Activated CD8-positive, alpha-beta memory T cell treated with anti-CD3 and anti-CD28 coated beads for 36 hours (primary cell): Measurements from ENCODE around the gene KRTAP5-10. TPM values are rescaled to one million over a fixed set of nuclear protein-coding genes. Genes with fewer than 3 reads are reported as not detected.
"Not testable (repeated sequence)": the region's sequence is repeated elsewhere in the genome, so short reads cannot be mapped to it uniquely, and the experiment has no call there.

Experiments
- CTCF ChIA-PET: fragments of 350-600 bp; sonication (Branson Sonifier 250); formaldehyde crosslinking; loops from one replicate; lab custom pipeline; 2021; ENCODE audit warnings: antibody characterized with exemption; lab: Charles Lee
- POLR2A ChIA-PET: fragments of 350-600 bp; sonication (Branson Sonifier 250); formaldehyde crosslinking; loops from one replicate; lab custom pipeline; 2021; ENCODE audit warnings: antibody characterized with exemption; lab: Charles Lee
- total RNA-seq, 2 experiments: library from RNA; stranded (reverse); gene quantifications; one replicate each; pipeline ENCODE4 v1.2.3, GENCODE V29; 2021

Gene KRTAP5-10
- total RNA-seq, 2 experiments from 2014 or later = not detected

GRCh38 chr11:71540521-71541304, 24.6 kb upstream of the KRTAP5-10 start:
- POLR2A ChIA-PET, CTCF ChIA-PET: not testable (repeated sequence)

GRCh38 chr11:71542382-71542781, 23.0 kb upstream of the KRTAP5-10 start:
- ChIA-PET CTCF (interaction anchor here (0.8 kb wide), 1 partner anchor 10 kb away, joined by 3 read pairs; no protein-coding TSS in a partner anchor), POLR2A (interaction anchor here (0.6 kb wide), 1 partner anchor 1494 kb away, joined by 3 read pairs; no protein-coding TSS in a partner anchor)

GRCh38 chr11:71542879-71543777, 22.2 kb upstream of the KRTAP5-10 start:
- POLR2A ChIA-PET = no interaction called here
- CTCF ChIA-PET = interaction anchor here (0.8 kb wide), 1 partner anchor 11 kb away, joined by 3 read pairs; no protein-coding TSS in a partner anchor

DNA sequence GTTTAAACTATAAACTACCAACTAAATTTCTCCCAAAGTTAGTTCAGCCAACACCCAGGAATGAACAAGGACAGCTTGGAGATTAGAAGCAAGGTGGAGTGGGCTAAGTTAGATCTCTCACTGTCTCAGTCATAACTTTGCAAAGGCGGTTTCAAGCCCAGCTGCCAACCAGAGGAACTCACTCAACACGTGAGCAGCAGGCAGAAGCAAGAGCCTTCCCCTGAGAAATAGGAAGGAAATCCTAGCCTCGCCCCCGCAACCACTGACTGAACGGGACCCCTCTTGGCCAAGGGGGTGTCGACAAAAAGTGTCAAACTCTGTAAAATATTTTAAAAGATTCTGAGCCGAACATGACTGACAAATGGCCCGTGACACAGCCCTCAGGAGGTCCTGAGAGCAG, 21.5 kb upstream of the KRTAP5-10 start:
- ChIA-PET POLR2A (no interaction called here), CTCF (no interaction called here)

- ChIA-PET CTCF (no interaction called here), POLR2A (no interaction called here)
Observed at GRCh38 chr11:71544525-71545214, 20.7 kb upstream of the KRTAP5-10 start.

- ChIA-PET CTCF (no interaction called here), POLR2A (no interaction called here)
Observed at GRCh38 chr11:71545405-71545966, 19.9 kb upstream of the KRTAP5-10 start.

- ChIA-PET POLR2A (no interaction called here), CTCF (interaction anchor here (2.0 kb wide), 1 partner anchor 15 kb away, joined by 4 read pairs; no protein-coding TSS in a partner anchor)
Observed at GRCh38 chr11:71548120-71548519, 17.2 kb upstream of the KRTAP5-10 start, which contains the start of gene KRTAP5-9. TSS of gene KRTAP5-9 (plus strand) at chr11:71548420. CDS start at chr11:71548658, 238 bp downstream.

DNA sequence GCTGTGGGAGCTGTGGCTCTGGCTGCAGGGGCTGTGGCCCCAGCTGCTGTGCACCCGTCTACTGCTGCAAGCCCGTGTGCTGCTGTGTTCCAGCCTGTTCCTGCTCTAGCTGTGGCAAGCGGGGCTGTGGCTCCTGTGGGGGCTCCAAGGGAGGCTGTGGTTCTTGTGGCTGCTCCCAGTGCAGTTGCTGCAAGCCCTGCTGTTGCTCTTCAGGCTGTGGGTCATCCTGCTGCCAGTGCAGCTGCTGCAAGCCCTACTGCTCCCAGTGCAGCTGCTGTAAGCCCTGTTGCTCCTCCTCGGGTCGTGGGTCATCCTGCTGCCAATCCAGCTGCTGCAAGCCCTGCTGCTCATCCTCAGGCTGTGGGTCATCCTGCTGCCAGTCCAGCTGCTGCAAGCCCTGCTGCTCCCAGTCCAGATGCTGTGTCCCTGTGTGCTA, 16.6 kb upstream of the KRTAP5-10 start:
- POLR2A ChIA-PET = no interaction called here
- CTCF ChIA-PET = interaction anchor here (2.0 kb wide), 1 partner anchor 14 kb away, joined by 4 read pairs; no protein-coding TSS in a partner anchor

DNA sequence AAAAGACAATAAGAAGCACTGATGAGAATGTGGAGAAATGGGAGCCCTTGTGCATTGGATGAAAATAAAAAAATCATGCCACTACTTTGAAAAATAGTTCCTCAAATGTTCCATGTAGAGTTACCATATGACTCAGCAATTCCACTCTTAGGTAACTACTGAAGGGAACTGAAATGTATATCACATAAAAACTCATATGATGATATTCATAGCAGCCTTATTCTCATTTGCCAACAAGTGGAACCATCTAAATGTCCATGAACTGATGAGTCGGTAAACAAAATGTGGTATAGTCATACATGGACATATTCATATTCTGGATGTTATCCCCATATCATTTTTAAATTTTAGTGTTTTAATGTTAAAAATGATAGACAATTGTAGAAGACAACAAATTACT, 13.7 kb upstream of the KRTAP5-10 start:
- ChIA-PET POLR2A (no interaction called here), CTCF (no interaction called here)

DNA sequence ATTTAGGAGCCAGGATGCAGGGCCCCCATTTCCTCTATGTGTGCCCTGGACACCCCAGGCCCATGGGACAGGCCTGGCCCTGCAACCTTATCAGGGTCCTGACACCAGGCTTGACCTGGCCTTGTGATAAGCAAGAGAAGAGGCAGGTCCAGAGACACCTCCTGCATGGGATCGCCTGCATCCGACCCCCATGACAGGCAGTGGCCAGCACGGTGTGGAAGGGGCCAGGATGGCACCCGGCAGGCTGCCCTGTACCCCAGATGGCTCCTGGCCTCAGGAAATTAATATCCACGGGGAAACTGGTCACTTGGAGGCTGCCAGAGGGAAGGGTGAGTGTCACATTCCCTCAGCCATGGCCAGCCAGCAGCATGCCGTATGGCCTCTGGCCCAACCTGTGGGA, 10.4 kb upstream of the KRTAP5-10 start:
- ChIA-PET POLR2A (no interaction called here), CTCF (no interaction called here)

DNA sequence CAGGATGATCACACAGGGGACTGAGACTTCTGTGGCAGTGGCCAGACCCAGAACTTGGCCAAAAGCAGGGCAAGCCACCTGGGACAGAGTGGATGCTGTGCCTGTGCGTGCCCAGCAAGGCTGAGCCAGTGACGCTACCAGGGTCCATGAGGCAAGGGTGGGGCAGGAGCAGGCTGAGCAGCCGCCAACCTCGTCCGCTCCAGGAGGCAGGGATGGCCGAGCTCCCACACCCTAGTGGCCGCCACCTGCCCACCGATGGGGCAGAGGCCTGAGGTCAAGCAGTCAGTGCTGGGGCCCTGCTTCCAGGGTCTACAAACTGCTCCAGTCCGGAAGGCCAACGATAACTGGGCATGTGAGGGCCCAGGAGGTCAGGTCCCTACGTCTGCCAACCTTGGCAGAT, 9.9 kb upstream of the KRTAP5-10 start:
- CTCF ChIA-PET = no interaction called here
- POLR2A ChIA-PET = no interaction called here

DNA sequence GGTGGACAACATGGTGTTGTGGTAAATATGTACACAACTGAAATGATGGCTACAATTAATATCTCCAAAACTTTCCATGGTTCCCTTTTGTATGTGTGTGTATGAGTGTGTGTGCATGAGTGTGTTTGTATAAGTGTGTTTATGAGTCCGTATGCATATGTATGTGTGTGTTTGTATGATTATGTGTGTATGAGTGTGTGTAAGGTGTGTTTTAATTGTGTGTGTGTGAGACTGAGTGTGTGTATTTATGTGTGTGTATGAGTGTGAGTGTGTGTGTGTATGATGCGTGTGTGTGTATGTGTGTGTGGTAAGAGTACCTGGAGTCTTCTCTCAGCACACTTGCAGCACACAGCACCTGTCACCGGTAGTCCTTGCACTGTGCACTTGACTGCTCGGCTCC, 9.3 kb upstream of the KRTAP5-10 start:
- ChIA-PET POLR2A (no interaction called here), CTCF (no interaction called here)

DNA sequence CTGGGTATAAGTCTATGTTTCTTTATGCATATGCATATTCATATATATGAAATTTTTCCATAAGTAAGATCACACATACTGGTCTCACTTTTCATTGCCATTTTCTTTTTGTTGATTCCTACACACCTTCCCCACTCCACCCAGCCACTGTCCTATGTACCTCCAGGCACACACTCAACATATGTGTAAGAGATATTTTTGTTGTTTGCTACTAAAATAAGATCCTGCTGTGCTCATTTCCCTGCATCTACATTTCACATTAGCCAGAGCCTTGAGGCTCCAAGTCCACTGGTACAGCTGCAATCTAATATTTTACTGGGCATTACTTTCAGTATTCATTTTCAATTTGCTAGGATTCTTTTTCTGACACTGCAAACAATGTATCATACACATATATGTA, 8.1 kb upstream of the KRTAP5-10 start:
- POLR2A ChIA-PET = no interaction called here
- CTCF ChIA-PET = no interaction called here

- CTCF ChIA-PET = no interaction called here
Observed at GRCh38 chr11:71558996-71559395, 6.4 kb upstream of the KRTAP5-10 start.

GRCh38 chr11:71562120-71562519, 3.2 kb upstream of the KRTAP5-10 start:
- ChIA-PET POLR2A (no interaction called here), CTCF (no interaction called here)

More at GRCh38 chr11:71558996-71559395, 6.4 kb upstream of the KRTAP5-10 start:
- POLR2A ChIA-PET = no interaction called here

GRCh38 chr11:71563406-71563805, 2.0 kb upstream of the KRTAP5-10 start:
- CTCF ChIA-PET = interaction anchor here (1.1 kb wide), 1 partner anchor 14 kb away, joined by 4 read pairs; the partner anchor contains the start of gene KRTAP5-9
- POLR2A ChIA-PET = no interaction called here

DNA sequence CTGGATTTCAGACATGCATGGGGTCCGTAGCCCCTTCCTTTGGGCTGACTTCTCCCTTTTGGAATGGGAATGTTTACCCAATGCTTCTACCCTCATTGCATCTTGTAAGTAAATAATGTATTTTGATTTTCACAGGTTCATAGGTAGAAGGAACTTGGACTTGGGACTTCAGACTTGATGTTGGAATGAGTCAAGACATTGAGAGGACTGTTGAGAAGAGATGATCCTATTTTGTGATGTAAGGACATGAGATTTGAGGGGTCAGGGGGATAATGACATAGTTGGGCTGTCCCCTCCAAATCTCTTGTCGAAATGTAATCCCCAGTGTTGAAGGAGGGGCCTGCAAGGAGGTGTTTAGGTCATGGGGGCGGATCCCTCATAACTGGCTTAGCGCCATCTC, 933 bp upstream of the KRTAP5-10 start:
- ChIA-PET POLR2A (no interaction called here), CTCF (no interaction called here)

GRCh38 chr11:71566081-71566620, 788 bp downstream of the KRTAP5-10 start:
- CTCF ChIA-PET = no interaction called here
- POLR2A ChIA-PET = no interaction called here
